Measurements from ENCODE around the gene PLEKHO2.

PLEKHO2 gene

DNA sequence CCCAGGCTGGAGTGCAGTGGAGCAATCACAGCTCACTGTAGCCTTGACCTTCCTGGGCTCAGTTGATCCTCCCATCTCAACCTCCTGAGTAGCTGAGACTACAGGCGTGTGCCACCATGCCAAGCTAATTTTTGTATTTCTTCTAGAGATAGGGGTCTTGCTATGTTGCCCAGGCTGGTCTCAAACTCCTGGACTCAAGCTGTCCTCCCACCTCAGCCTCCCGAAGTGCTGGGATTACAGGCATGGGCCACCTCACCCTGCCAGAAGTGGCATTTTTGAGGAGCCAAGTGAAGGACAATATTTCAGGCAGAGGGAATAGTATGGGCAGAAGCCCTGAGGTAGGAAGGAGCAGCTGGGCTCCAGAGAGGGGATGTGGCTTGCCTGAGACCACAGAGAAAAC lies 74.7 kb downstream of the PLEKHO2 start:
- DNase-seq (ENCODE audit: low spot score) = no peak

DNA sequence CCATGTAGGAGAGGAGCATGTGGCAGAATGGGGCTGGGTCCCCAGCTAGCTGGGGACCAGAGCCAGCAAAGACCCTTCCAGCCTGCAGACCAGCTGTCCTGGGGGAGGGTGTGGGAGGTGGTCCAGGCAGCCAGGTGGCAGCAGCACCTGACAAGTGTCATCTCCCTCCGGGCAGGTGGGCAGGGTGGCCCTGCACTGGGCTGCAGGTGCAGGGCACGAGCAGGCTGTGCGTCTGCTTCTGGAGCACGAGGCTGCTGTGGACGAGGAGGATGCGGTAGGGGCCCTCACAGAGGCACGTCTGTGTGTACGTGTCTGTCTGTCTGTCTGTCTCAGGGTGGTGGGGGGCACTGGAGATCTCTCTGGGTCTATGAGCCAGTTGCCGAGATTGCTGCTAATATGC lies 75.5 kb downstream of the PLEKHO2 start:
- no peak for DNase-seq (ENCODE audit: low spot score)
